Measurements from ENCODE around the gene ZNF445. TPM values are rescaled to one million over a fixed set of nuclear protein-coding genes. Genes with fewer than 3 reads are reported as not detected.

Gene ZNF445
- total RNA-seq, 1 donor from 2014 or later, result 19.8 TPM

- ATAC-seq (no peak), DNase-seq (no peak)
- Histone ChIP-seq H3K36me3 (peaks cover 10% of the 10 kb centered on the region), H3K4me1 (no peaks in the 10 kb centered on the region), H3K4me3 (no peak overlapping the region), H3K27me3 (no peaks in the 10 kb centered on the region), H3K9me3 (no peaks in the 10 kb centered on the region), H3K27ac (no peak overlapping the region)
- TF ChIP-seq, protein P1, sequence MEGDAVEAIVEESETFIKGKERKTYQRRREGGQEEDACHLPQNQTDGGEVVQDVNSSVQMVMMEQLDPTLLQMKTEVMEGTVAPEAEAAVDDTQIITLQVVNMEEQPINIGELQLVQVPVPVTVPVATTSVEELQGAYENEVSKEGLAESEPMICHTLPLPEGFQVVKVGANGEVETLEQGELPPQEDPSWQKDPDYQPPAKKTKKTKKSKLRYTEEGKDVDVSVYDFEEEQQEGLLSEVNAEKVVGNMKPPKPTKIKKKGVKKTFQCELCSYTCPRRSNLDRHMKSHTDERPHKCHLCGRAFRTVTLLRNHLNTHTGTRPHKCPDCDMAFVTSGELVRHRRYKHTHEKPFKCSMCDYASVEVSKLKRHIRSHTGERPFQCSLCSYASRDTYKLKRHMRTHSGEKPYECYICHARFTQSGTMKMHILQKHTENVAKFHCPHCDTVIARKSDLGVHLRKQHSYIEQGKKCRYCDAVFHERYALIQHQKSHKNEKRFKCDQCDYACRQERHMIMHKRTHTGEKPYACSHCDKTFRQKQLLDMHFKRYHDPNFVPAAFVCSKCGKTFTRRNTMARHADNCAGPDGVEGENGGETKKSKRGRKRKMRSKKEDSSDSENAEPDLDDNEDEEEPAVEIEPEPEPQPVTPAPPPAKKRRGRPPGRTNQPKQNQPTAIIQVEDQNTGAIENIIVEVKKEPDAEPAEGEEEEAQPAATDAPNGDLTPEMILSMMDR (IDR thresholded peaks at IDR 0.05), result no peak
- intact Hi-C loops (cut with DNase I), result no loop called here
These were observed 85.0 kb downstream of the ZNF445 start for GRCh38 chr3:44392489-44392888.

DNA sequence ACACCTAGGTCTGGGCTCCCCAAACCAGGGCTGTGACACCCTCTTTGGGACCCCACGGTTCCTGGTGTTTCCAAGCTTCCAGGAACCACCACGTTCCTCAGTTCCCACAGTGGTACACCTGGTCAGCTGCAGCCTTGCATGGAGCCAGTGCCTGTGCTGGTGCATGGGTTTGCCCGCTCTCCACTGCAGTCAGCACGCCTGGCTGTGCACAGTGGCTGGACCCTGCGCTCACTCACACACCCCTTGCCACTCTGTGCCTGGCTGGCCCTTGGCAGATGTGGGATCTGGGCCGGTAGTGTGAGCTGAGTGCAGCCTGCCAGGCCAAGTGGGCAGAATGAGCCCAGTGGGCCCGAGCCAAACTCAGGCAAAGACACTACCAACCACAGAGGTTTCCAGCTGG is 90.1 kb downstream of the ZNF445 start:
- Histone ChIP-seq H3K9me3 (no peaks in the 10 kb centered on the region), H3K36me3 (no peaks in the 10 kb centered on the region), H3K4me3 (no peak overlapping the region), H3K4me1 (no peaks in the 10 kb centered on the region), H3K27ac (no peak overlapping the region), H3K27me3 (no peaks in the 10 kb centered on the region)
- TF ChIP-seq, protein P1 (IDR thresholded peaks at IDR 0.05), result no peak
- DNase-seq (no peak), ATAC-seq (no peak)
- intact Hi-C loops (cut with DNase I), result no loop called here

Other genes starting within 250 kb of the ZNF445 start
- gene TOPAZ1, start 235.8 kb downstream of the ZNF445 start, total RNA-seq, result not detected
- 33.2 TPM for gene TCAIM, start 138.9 kb downstream of the ZNF445 start, total RNA-seq
- 3.6 TPM for gene ZKSCAN7, start 77.5 kb upstream of the ZNF445 start, total RNA-seq
- gene ZNF660, start 107.3 kb upstream of the ZNF445 start, total RNA-seq, result 5.9 TPM
- 14.2 TPM for gene ZNF197, start 147.4 kb upstream of the ZNF445 start, total RNA-seq
- 10.0 TPM for gene ZNF35, start 171.1 kb upstream of the ZNF445 start, total RNA-seq
- gene ZNF502, start 235.0 kb upstream of the ZNF445 start, total RNA-seq, result 4.1 TPM

All from upper lobe of right lung (tissue), 1 donor.